Measurements from ENCODE around the gene FBN1.

DNA sequence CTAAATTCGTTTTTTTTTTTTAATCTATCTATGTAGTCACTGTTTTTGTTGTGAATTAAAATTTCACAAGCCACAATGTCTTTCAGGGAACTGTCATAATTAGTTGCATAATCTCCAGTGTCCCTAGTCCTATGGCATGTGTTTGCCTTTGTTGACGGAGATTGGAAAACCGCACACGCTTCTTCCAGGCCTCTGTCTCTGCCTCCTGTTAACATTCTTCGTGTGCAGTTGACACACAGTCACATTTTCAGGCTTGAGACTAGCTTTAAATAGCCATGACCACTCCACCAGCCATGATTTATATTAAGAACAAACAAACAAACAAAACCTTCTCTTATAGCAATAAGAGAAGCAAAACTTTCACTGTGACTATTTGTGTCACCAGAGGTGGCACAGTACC is 174.4 kb downstream of the FBN1 start:
- TF ChIP-seq, protein P1, sequence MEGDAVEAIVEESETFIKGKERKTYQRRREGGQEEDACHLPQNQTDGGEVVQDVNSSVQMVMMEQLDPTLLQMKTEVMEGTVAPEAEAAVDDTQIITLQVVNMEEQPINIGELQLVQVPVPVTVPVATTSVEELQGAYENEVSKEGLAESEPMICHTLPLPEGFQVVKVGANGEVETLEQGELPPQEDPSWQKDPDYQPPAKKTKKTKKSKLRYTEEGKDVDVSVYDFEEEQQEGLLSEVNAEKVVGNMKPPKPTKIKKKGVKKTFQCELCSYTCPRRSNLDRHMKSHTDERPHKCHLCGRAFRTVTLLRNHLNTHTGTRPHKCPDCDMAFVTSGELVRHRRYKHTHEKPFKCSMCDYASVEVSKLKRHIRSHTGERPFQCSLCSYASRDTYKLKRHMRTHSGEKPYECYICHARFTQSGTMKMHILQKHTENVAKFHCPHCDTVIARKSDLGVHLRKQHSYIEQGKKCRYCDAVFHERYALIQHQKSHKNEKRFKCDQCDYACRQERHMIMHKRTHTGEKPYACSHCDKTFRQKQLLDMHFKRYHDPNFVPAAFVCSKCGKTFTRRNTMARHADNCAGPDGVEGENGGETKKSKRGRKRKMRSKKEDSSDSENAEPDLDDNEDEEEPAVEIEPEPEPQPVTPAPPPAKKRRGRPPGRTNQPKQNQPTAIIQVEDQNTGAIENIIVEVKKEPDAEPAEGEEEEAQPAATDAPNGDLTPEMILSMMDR (IDR thresholded peaks at IDR 0.05), result no peak
- no peak for TF ChIP-seq POLR2A (IDR thresholded peaks at IDR 0.05)
- TF ChIP-seq POLR2AphosphoS5 (IDR thresholded peaks at IDR 0.05; ENCODE audit: insufficient read depth in 1 of 2, low read depth in 1 of 2), result no peak

Data from vagina (tissue), 2 donors.